ENCODE data around the gene ENOX1.
"Not testable (repeated sequence)": the region's sequence is repeated elsewhere in the genome, so short reads cannot be mapped to it uniquely, and the experiment has no call there.

Gene ENOX1

DNA sequence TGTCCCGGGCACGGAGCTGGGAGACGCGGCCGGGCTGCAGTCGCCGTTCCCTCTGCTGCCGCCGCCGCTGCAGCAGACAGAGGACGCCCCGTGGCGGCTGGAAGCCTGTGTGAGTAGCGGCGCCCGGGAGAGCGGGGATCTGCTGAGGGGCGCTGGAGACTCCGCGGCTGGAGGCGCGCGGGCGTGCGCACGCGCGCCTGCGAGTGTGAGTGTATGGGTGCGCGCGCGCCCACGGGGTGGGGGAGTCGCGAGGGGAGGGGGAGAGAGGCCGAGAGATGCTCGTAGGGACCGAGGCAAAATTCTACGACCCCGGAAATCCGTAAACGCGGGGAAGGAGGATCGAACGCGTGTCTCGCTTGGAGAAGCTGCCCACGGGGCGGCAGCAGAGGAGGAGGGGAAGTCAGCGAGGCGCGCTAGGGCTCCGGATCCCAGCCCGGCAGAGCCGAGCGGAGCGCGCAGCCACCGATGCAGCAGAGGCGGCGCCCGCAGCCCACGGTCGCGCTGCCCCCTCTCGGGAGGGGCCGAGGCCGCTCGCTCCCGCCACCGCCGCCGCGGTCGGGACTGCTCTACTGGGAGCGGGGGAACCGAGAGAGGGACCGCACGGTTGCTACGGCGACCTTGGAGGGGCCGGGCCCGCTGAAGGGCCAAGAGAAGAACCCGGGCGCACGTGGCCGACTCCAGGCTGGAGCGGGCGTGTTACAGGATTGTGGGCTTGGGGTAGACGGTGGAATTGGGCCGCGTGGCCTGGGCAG, at the start of gene ENOX1:
ENOX1 (minus strand) TSS at position 207 of the 752 bp plus-strand sequence.
- Mint-ChIP-seq H3K9me3 (no peaks in the 10 kb centered on the region), H3K36me3 (ENCODE audit: low read depth) (no peaks in the 10 kb centered on the region), H3K27me3 (peaks cover 66% of the 10 kb centered on the region), H3K27ac (no peak within 1 kb of the TSS), H3K4me1 (ENCODE audit: low read depth) (peaks cover 16% of the 10 kb centered on the region), H3K4me3 (peak within 1 kb of the TSS; percentile 75)
- DNase-seq: peak; percentile 63

DNA sequence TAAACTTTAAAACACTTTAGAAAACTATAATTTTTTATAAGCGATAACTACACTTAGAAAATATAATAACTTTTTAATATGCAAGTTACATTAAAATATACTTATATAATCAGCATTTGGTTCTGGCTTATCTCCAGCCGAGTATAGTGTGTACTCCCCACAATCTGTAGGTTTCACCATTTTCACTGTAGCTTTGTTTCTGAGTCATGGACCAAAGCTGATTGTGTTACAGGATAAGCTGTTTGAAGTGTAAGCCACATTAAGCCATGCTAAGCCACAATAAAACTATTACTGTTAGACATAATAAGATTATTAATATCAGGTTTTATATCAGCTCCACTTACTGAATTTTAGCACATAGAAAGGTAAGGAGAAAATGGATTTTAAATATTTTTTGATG, 48.9 kb upstream of the ENOX1 start:
- Mint-ChIP-seq H3K36me3 (ENCODE audit: low read depth) (no peaks in the 10 kb centered on the region), H3K4me3 (no peak overlapping the region), H3K27ac (no peak overlapping the region), H3K9me3 (peaks cover 1% of the 10 kb centered on the region), H3K27me3 (peaks cover 4% of the 10 kb centered on the region), H3K4me1 (ENCODE audit: low read depth) (no peaks in the 10 kb centered on the region)
- DNase-seq: no peak

DNA sequence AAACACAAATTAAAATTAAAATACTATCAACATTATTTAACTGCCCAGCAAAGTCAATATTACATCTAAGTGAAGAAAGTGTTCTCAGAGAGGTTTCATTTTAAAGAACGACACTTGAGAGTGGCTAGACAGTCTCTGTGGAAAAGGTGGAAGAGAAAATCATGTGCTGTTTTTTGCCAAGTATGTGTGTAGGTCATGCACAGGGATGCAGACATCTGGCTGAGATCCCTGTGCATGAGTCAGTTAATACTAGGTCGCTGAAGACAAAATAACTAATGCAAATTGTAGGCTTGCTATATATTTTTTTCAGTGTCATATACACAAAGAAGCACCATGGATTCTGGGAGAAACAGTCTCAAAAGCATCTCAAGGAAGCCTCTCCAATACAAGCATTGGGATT, 44.3 kb upstream of the ENOX1 start:
- Mint-ChIP-seq H3K4me1 (ENCODE audit: low read depth) (no peaks in the 10 kb centered on the region), H3K36me3 (ENCODE audit: low read depth) (no peaks in the 10 kb centered on the region), H3K27ac (no peak overlapping the region), H3K4me3 (no peak overlapping the region), H3K27me3 (peaks cover 19% of the 10 kb centered on the region), H3K9me3 (no peaks in the 10 kb centered on the region)
- no peak for DNase-seq

DNA sequence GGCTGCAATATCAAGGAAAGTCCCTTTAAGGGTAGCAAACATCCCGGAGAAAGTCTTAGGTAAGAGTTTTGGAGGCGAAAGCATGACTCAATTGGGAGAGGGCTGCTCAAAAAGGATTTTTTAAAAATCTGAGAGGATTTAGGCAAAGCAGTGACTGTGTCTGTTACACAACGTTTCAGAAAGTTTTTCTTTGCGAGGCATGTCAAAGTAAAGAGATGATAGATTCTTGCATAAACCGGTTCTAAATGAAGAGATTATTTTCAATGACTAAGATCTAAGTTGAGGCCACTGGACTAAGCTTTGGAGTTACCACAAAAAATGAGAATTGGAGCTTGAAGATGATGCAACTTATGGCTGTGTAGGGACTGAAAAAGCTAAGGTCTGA, 43.7 kb upstream of the ENOX1 start:
- no peak overlapping the region for H3K27ac Mint-ChIP-seq
- H3K36me3 Mint-ChIP-seq (ENCODE audit: low read depth): no peaks in the 10 kb centered on the region

DNA sequence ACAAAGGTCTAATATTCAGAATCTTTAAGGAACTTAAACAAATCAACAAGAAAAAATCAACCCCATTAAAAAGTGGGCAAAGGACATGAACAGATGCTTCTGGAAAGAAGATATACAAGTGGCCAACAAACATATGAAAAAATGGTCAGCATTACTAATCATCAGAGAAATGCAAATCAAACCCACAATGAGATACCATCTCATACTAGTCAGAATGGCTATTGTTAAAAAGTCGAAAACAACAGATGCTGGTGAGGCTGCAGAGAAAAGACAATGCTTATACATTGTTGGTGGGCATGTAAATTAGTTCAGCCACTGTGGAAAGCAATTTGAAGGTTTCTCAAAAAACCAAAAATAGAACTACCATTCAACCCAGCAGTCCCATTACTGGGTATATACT, 37.9 kb upstream of the ENOX1 start:
- H3K27me3 Mint-ChIP-seq: peaks cover 24% of the 10 kb centered on the region
- not testable (repeated sequence) for H3K27ac Mint-ChIP-seq; H3K4me1 Mint-ChIP-seq (ENCODE audit: low read depth); DNase-seq; H3K36me3 Mint-ChIP-seq (ENCODE audit: low read depth); H3K9me3 Mint-ChIP-seq; H3K4me3 Mint-ChIP-seq

More for the DNA sequence above, 43.7 kb upstream of the ENOX1 start:
- Mint-ChIP-seq H3K4me1 (ENCODE audit: low read depth) (no peaks in the 10 kb centered on the region), H3K4me3 (no peak overlapping the region), H3K27me3 (peaks cover 19% of the 10 kb centered on the region), H3K9me3 (no peaks in the 10 kb centered on the region)
- no peak for DNase-seq

DNA sequence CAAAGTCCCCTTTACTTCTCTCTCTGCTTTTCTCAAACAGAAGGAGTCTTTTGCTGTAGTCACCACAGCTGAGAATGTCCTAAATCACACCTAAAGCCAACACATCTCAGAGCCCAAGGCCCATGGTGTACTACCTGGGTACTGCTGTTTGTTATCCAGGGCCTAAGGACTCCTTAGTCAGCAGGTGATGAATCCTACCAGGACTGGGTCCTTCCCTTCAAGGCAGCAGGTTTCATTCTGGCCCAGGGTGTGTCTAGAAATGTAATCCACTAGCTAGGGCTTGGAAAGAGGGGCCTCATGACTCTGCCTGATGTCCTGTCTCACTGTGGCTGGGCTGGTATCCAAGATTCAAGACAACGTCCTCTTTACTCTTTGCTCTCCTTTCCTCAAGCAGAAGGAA, 36.2 kb upstream of the ENOX1 start:
- H3K36me3 Mint-ChIP-seq (ENCODE audit: low read depth): no peaks in the 10 kb centered on the region
- no peaks in the 10 kb centered on the region for H3K4me1 Mint-ChIP-seq (ENCODE audit: low read depth)
- peaks cover 30% of the 10 kb centered on the region for H3K27me3 Mint-ChIP-seq
- H3K27ac Mint-ChIP-seq: no peak overlapping the region
- no peak for DNase-seq
- no peaks in the 10 kb centered on the region for H3K9me3 Mint-ChIP-seq
- no peak overlapping the region for H3K4me3 Mint-ChIP-seq

DNA sequence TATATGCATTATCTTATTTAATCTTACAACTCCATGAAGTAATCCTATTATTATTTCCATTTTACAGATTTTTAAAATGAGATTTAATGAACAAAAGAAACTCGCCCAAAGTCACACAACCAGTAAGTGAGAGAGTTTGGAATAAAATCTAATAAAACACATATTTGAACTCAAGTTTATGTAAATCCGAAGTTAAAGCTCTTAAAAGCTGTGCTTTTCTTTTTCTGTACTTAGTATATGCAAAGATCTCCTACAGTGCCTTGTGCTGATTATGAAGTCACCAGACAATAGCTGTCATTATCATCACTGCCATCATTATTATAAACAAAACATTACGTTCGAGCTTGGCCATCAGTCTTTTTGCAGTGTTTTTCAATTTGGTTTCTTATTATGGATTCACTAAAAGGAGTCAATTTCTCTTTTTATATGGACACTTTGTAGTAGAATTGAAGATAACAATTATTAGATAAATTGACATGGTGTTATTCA, 29.7 kb upstream of the ENOX1 start:
- no peak overlapping the region for H3K27ac Mint-ChIP-seq
- no peak for DNase-seq
- no peaks in the 10 kb centered on the region for H3K36me3 Mint-ChIP-seq (ENCODE audit: low read depth)
- no peaks in the 10 kb centered on the region for H3K9me3 Mint-ChIP-seq
- H3K4me3 Mint-ChIP-seq: no peak overlapping the region
- H3K27me3 Mint-ChIP-seq: peaks cover 51% of the 10 kb centered on the region
- H3K4me1 Mint-ChIP-seq (ENCODE audit: low read depth): no peaks in the 10 kb centered on the region

DNA sequence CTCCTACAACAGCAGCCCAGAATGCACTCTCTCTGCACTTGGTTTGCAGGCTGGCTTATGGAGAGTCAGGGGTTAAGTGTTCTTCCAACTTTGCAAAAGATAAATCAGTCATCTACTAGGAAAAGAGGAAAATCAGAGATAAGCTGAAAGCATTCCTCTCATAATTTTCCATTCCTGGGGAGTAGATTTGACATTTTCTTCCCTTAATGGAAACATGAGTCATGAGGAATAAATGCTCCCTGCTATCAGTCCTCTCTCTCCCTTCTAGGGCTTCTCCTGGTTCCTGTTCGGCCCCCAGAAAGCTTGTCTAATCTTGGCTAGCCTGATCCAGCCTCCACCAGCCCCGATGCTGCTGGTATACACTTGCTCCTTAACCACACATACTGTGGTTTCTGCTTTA, 28.4 kb upstream of the ENOX1 start:
- H3K4me1 Mint-ChIP-seq (ENCODE audit: low read depth): no peaks in the 10 kb centered on the region
- no peak overlapping the region for H3K4me3 Mint-ChIP-seq
- H3K27me3 Mint-ChIP-seq: peaks cover 50% of the 10 kb centered on the region
- no peaks in the 10 kb centered on the region for H3K36me3 Mint-ChIP-seq (ENCODE audit: low read depth)
- DNase-seq: no peak
- H3K27ac Mint-ChIP-seq: no peak overlapping the region
- H3K9me3 Mint-ChIP-seq: no peaks in the 10 kb centered on the region

DNA sequence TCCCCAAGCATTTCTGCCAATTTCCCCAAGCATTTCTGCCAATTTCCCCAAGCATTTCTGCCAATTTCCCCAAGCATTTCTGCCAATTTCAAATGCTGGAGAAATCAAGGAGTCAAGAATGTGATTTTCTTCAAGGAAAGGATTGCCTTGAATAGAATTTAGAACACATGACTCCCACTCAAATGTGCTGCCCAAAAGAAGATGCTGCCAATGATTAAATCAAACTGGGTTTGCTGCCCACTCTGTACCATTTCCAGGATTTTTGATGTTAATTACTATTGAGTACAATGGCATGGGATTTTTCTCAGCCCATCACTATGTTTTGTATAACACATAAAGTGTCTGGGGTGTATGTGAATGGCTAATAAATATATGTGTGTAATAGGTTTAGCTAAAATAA, 21.9 kb upstream of the ENOX1 start:
- no peak for DNase-seq
- Mint-ChIP-seq H3K4me3 (no peak overlapping the region), H3K4me1 (ENCODE audit: low read depth) (peaks cover 6% of the 10 kb centered on the region), H3K27me3 (peaks cover 36% of the 10 kb centered on the region), H3K9me3 (no peaks in the 10 kb centered on the region), H3K36me3 (ENCODE audit: low read depth) (no peaks in the 10 kb centered on the region), H3K27ac (no peak overlapping the region)

DNA sequence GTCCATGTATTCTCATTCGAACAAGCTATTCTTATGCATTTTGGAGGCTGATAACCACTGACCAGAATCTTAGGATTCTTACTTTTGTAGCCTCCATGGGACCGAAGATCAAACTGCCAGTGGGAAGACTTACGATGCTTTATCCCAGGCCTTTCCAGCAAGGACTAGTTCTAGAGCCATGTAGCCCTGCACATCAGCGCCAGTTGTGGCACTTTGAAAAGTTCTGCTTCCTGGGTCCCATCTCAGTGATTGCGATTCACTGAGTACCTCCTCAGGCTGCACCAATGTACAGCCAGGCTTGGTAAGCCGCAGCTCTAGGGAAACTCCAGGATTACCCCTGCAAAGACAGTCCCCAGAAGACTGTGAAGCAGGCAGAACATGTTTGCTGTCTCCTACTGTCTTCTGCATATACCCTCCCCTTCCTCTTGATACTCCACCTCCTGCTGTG, 18.9 kb upstream of the ENOX1 start:
- no peaks in the 10 kb centered on the region for H3K36me3 Mint-ChIP-seq (ENCODE audit: low read depth)

DNA sequence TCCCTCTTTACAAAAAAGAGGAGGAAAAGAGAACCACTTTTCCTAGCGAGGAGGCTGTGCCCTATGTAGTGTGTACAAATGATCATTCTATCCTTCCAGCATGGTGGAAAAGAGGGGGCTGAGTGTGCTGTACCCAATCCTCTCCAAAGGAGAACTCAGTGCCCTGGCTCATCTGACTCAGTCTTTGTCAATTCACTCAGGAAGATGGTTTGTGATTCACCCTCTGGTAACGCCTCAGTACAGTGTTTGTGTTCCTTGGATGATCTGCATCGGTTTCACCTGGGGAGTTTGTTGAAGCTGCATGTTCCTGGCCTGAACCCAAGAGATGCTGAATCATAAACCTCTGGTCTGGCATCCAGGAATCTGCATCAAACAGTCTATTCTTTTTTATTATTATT, 18.3 kb upstream of the ENOX1 start:
- Mint-ChIP-seq H3K4me1 (ENCODE audit: low read depth) (peaks cover 10% of the 10 kb centered on the region), H3K9me3 (no peaks in the 10 kb centered on the region), H3K36me3 (ENCODE audit: low read depth) (no peaks in the 10 kb centered on the region), H3K4me3 (no peak overlapping the region), H3K27ac (peak overlapping the region; percentile 66), H3K27me3 (peaks cover 36% of the 10 kb centered on the region)
- DNase-seq: no peak

More for the DNA sequence above, 18.9 kb upstream of the ENOX1 start:
- H3K4me3 Mint-ChIP-seq: no peak overlapping the region
- H3K9me3 Mint-ChIP-seq: no peaks in the 10 kb centered on the region
- H3K4me1 Mint-ChIP-seq (ENCODE audit: low read depth): peaks cover 6% of the 10 kb centered on the region
- no peak overlapping the region for H3K27ac Mint-ChIP-seq
- DNase-seq: no peak
- H3K27me3 Mint-ChIP-seq: peaks cover 38% of the 10 kb centered on the region

DNA sequence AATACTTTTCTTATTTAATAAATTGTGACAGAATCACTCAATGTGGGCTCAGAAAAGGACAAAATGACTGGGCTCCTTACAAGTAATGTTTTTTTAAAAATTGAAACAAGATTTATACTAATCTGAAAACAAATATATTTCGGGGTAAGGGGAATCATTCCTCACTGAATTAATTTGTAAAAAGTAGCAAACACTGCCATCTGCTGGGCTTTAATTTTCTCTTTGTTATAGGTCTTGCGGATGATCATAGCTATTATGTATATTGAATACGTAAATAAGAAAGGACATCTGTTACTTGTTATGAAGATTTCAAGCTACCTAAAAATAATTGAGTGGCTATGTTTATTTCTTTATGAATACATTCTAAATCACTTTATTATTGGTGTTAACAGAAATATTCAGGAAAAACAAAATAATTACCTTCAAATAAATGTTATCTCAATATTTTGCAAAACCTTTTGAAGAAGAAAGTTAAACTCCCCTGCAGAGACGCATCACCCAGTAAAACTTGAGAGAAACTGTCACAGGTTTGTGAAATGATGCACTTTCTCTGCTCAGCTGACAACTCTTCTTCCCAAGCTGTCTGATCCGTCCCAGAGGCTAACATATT, 17.8 kb upstream of the ENOX1 start:
- Mint-ChIP-seq H3K36me3 (ENCODE audit: low read depth) (no peaks in the 10 kb centered on the region), H3K9me3 (no peaks in the 10 kb centered on the region), H3K27ac (peak overlapping the region; percentile 66), H3K4me1 (ENCODE audit: low read depth) (peaks cover 13% of the 10 kb centered on the region), H3K4me3 (no peak overlapping the region), H3K27me3 (peaks cover 37% of the 10 kb centered on the region)
- no peak for DNase-seq

DNA sequence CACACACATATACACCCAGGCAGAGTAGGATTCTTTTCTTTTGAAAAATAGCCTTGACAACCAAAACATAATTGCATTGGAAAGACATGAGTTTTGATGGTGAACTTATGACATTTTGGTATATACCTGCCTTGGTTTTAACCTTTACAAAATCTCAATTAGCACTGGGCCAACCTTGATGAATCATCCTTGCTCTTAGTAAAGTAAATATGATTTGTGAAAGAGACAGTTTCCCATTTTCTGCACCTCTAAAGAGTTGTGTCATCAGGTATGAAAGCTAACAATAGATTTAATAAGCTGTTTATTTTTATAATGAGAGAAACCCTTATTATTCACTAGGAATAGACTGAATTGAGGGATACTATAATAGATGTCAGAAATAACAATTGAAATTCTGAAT, 15.7 kb upstream of the ENOX1 start:
- Mint-ChIP-seq H3K27ac (no peak overlapping the region), H3K9me3 (no peaks in the 10 kb centered on the region), H3K27me3 (peaks cover 41% of the 10 kb centered on the region), H3K4me1 (ENCODE audit: low read depth) (peaks cover 22% of the 10 kb centered on the region), H3K36me3 (ENCODE audit: low read depth) (no peaks in the 10 kb centered on the region), H3K4me3 (no peak overlapping the region)
- DNase-seq: no peak

DNA sequence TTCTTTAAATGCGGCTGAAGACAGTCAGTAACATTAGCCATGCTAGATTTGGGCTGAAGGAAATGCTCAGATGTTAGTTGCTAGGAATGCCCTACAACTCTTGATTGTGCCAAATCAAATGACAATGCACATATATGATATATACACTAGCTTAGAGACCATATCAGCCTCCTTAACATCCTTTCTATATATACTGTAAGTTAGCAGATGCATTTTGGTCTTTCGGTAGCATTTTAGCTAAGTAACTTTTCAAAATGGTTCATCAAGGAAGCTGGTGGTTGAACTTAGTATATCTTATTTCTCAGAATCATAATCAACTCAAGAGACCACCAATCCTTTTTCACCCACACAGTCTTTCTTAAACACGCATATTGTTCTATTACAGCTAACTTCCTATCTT, 14.1 kb upstream of the ENOX1 start:
- Mint-ChIP-seq H3K27ac (no peak overlapping the region), H3K4me1 (ENCODE audit: low read depth) (peaks cover 36% of the 10 kb centered on the region), H3K4me3 (no peak overlapping the region), H3K9me3 (no peaks in the 10 kb centered on the region), H3K27me3 (peaks cover 40% of the 10 kb centered on the region), H3K36me3 (ENCODE audit: low read depth) (no peaks in the 10 kb centered on the region)
- DNase-seq: no peak

DNA sequence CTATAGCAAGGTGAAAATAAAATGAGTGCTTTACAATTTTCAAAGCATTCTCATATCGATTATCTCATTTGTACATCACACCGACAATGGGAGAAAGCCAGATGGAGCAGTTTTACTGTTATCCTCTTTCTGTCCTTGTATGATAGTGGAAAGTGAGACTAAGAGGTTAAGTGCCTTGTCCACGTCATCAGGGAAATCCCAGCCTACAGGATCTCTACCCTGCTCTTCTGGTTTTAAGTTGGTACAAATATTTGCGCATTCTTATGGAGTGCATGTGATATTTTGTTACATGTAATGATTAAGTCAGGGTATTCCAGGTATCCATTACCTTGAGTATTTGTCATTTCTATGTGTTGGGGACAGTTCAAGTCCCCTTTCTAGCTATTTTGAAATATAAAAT, 12.4 kb upstream of the ENOX1 start:
- Mint-ChIP-seq H3K27ac (no peak overlapping the region), H3K9me3 (no peaks in the 10 kb centered on the region), H3K4me3 (no peak overlapping the region), H3K36me3 (ENCODE audit: low read depth) (no peaks in the 10 kb centered on the region), H3K27me3 (peaks cover 49% of the 10 kb centered on the region), H3K4me1 (ENCODE audit: low read depth) (peaks cover 30% of the 10 kb centered on the region)
- no peak for DNase-seq

Data from activated T-cell treated with anti-CD3 and anti-CD28 coated beads, Interleukin-2, amount 50 U/mL, for 24 hours (primary cell).